Large intestine (tissue), 3 donors: Measurements from ENCODE around the gene GUK1. TPM values are rescaled to one million over a fixed set of nuclear protein-coding genes. Genes with fewer than 3 reads are reported as not detected.
"Not testable (repeated sequence)": the region's sequence is repeated elsewhere in the genome, so short reads cannot be mapped to it uniquely, and the experiment has no call there.

Source experiments
- DNase-seq, 2 donors: peaks; one replicate each; pipeline versions ENCODE4 v3.0.0 to v3.0.0-alpha.2; 2013
- H3K27ac ChIP-seq: one replicate; pipeline ENCODE4 v1.5.1; 2013; ENCODE audit warnings: low read length
- H3K27me3 ChIP-seq: 2 replicates; pipeline ENCODE4 v1.6.1; 2013; ENCODE audit warnings: low read length; ENCODE audit not compliant: control insufficient read depth, insufficient read depth
- H3K36me3 ChIP-seq: 2 replicates; pipeline ENCODE4 v1.6.1; 2013; ENCODE audit warnings: low read length; ENCODE audit not compliant: control insufficient read depth, insufficient read depth
- H3K4me1 ChIP-seq: one replicate; pipeline ENCODE4 v1.6.1; 2013; ENCODE audit warnings: low read length; ENCODE audit not compliant: control insufficient read depth, insufficient read depth
- H3K4me3 ChIP-seq: one replicate; pipeline ENCODE4 v1.5.1; 2013; ENCODE audit warnings: low read length
- H3K9me3 ChIP-seq: one replicate; pipeline ENCODE4 v1.6.1; 2013; ENCODE audit warnings: mild to moderate bottlenecking, low read depth, low read length, moderate library complexity; ENCODE audit not compliant: control insufficient read depth
- WGBS: methylation state at CpG from one replicate; pipeline ENCODE4 v1.1.5; 2013; ENCODE audit warnings: low lambda C conversion rate; ENCODE audit not compliant: insufficient coverage; 5-methylcytosine and 5-hydroxymethylcytosine counted together
- polyA plus RNA-seq: library from polyadenylated mRNA; unstranded; fragments of 120-200 nt; gene quantifications from one replicate; pipeline ENCODE4 v1.2.1, GENCODE V29; 2013

The GUK1 gene
- polyA plus RNA-seq, 1 donor, result 397 TPM

DNA sequence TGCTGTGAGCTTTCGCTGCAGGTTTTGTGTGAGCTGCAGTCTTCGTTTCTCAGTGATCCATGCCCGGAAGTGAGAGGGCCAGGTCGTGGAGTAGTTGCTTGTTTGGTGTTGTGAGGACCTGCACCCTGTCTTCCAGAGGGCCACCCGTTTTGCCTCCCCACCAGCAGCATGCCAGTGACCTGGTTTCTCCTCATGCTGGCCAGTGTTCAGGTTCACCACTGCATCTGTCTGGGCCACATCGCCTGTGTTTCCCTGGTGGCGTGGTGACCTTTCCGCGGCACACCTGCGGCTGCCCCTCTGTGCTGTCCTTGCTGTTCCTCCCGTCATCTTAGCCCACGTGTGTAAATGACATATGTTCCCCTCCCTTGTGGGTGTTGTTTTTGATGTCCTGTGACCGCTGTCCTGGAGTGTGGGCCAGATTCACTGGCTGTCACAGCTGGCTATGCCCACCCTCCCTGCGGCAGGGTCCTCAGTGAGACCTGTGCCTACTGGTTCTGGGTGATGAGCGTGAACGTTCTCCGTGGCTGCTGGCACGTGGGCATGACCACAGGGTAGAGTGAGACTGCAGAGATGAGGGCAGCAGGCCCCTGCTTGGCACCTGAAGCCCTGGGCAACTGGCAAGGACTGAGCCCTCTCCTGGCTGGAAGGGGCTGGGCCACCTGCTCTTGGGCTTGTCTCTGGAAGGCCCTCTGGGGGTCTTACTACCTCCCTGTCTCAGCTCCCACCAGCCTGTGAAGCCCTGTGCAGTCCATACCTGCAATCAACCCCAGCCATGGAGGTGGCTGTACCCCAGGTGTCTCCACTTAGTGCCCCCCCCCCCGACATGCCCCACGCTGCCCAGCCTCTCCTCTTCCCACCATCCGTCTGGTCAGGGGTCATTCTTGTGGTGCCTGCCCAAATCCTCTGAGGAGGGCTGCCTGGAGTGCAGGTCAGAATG is 32.8 kb downstream of the GUK1 start:
- H3K36me3 ChIP-seq, result peaks cover 21% of the 10 kb centered on the region

GRCh38 chr1:228173528-228174481 is 33.7 kb downstream of the GUK1 start:
- WGBS, result no CpG with 5 or more reads among the region's 69 CpGs
- H3K36me3 ChIP-seq, result peaks cover 19% of the 10 kb centered on the region
- not testable (repeated sequence) for H3K27ac ChIP-seq, H3K9me3 ChIP-seq, H3K27me3 ChIP-seq, H3K4me3 ChIP-seq, H3K4me1 ChIP-seq
- peak in 1 of 2 donors; percentile 59 for DNase-seq

More for the DNA sequence above, 32.8 kb downstream of the GUK1 start:
- Histone ChIP-seq H3K27ac (no peak overlapping the region), H3K4me3 (no peak overlapping the region), H3K27me3 (no peaks in the 10 kb centered on the region), H3K4me1 (no peaks in the 10 kb centered on the region), H3K9me3 (peaks cover 10% of the 10 kb centered on the region)
- DNase-seq, result no peak
- no CpG with 5 or more reads among the region's 21 CpGs for WGBS

GRCh38 chr1:228174482-228175315 is 34.6 kb downstream of the GUK1 start:
- no CpG with 5 or more reads among the region's 52 CpGs for WGBS
- peak in 1 of 2 donors; percentile 51 for DNase-seq
- H3K27me3 ChIP-seq, result no peaks in the 10 kb centered on the region
- no peak overlapping the region for H3K27ac ChIP-seq
- no peak overlapping the region for H3K4me3 ChIP-seq
- H3K4me1 ChIP-seq, result no peaks in the 10 kb centered on the region
- H3K36me3 ChIP-seq, result peaks cover 19% of the 10 kb centered on the region
- H3K9me3 ChIP-seq, result peaks cover 10% of the 10 kb centered on the region

- Histone ChIP-seq H3K4me3 (no peak overlapping the region), H3K9me3 (peaks cover 10% of the 10 kb centered on the region), H3K36me3 (peaks cover 19% of the 10 kb centered on the region), H3K27ac (no peak overlapping the region), H3K4me1 (no peaks in the 10 kb centered on the region), H3K27me3 (no peaks in the 10 kb centered on the region)
- no CpG with 5 or more reads among the region's 18 CpGs for WGBS
- DNase-seq, result no peak
Measured at GRCh38 chr1:228175316-228176023, 35.4 kb downstream of the GUK1 start.

GRCh38 chr1:228176024-228176395 is 35.9 kb downstream of the GUK1 start:
- no peak overlapping the region for H3K27ac ChIP-seq

GRCh38 chr1:228176461-228177182 is 36.5 kb downstream of the GUK1 start:
- H3K27ac ChIP-seq, result no peak overlapping the region
- H3K4me1 ChIP-seq, result no peaks in the 10 kb centered on the region
- H3K4me3 ChIP-seq, result no peak overlapping the region
- no peaks in the 10 kb centered on the region for H3K27me3 ChIP-seq
- WGBS, result 100% methylated on average over 1 of the region's 19 CpGs
- no peak for DNase-seq
- peaks cover 10% of the 10 kb centered on the region for H3K9me3 ChIP-seq
- peaks cover 19% of the 10 kb centered on the region for H3K36me3 ChIP-seq

More at GRCh38 chr1:228176024-228176395, 35.9 kb downstream of the GUK1 start:
- DNase-seq, result no peak
- Histone ChIP-seq H3K9me3 (peaks cover 10% of the 10 kb centered on the region), H3K4me3 (no peak overlapping the region), H3K4me1 (no peaks in the 10 kb centered on the region), H3K27me3 (no peaks in the 10 kb centered on the region), H3K36me3 (peaks cover 19% of the 10 kb centered on the region)
- WGBS, result no CpG with 5 or more reads among the region's 4 CpGs

DNA sequence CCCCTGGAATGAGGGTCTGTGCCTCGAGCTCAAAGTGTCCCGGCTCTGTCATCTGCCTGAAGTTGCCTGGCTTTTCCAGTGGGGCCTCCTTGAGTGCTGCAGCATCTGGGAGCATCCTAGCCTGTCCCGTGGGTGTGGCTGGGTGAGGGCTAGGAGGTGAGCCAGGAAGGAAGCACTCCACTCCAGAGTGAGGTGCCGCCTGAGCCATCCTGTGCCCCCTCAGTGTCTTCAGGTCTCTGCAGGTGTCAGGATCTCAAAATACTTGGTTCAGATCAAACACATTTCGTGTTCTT is 37.0 kb downstream of the GUK1 start:
- DNase-seq, result no peak
- Histone ChIP-seq H3K4me1 (no peaks in the 10 kb centered on the region), H3K27me3 (no peaks in the 10 kb centered on the region), H3K27ac (no peak overlapping the region), H3K4me3 (no peak overlapping the region), H3K36me3 (peaks cover 19% of the 10 kb centered on the region), H3K9me3 (peaks cover 10% of the 10 kb centered on the region)
- no CpG with 5 or more reads among the region's 5 CpGs for WGBS

DNA sequence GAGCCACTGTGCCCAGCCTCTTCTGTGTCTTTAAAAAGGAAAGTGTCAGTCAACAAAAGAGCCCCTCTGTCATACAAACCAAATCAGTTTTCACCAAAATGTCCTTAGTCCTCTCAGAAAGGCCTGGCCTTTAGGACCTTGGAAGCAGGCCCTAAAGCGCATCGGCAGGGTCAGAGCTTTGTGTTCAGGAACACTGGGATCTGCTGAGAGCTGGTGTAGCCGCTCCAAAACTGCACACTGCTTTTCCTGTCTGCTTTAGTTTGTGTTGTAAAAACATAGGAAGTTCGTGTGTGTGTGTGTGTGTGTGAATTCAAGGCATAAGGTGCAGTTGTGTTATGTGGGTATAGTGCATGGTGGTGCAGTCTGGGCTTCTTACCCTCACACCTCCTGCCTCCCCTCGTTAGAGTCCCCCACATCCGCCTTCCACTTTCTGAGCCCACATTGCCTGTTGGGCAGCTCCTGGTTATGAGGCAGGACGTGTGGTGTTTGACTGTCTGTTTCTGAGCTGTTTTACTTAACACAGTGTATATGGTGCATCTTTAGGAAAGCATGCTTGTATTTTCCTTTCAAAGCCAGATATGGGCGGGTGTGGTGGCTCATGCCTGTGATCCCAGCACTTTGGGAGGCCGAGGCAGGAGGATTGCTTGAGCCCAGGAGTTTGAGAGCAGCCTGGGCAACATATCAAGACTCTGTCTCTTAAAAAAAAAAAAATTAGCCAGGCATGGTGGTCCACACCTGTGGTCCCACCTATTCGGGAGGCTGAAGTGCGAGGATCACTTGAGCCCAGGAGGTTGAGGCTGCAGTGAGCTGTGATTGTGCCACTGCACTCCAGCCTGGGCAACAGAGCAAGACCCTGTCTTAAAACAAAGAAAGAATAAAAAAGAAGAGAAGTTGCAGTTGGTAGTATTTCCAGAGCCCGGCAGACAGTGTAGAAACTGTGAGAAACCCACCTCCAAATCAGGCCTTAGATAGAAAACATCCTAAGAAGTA is 37.9 kb downstream of the GUK1 start:
- H3K27me3 ChIP-seq, result no peaks in the 10 kb centered on the region
- no CpG with 5 or more reads among the region's 12 CpGs for WGBS
- DNase-seq, result no peak
- no peak overlapping the region for H3K4me3 ChIP-seq
- peaks cover 10% of the 10 kb centered on the region for H3K9me3 ChIP-seq
- peaks cover 19% of the 10 kb centered on the region for H3K36me3 ChIP-seq
- H3K27ac ChIP-seq, result peak overlapping the region; percentile 13
- H3K4me1 ChIP-seq, result no peaks in the 10 kb centered on the region
